Measurements from ENCODE around the gene BATF3.

BATF3 gene

GRCh38 chr1:212687811-212688210, 11.8 kb downstream of the BATF3 start:
- no peaks in the 10 kb centered on the region for H3K27me3 ChIP-seq
- H3K9me3 ChIP-seq = no peaks in the 10 kb centered on the region
- H3K4me3 ChIP-seq = no peak overlapping the region
- no peak overlapping the region for H3K27ac ChIP-seq
- H3K9ac ChIP-seq = no peak overlapping the region
- H4K20me1 ChIP-seq = no peaks in the 10 kb centered on the region
- no peak for TF ChIP-seq Cebpa-rat (IDR thresholded peaks at IDR 0.05)
- H3K4me1 ChIP-seq = peaks cover 15% of the 10 kb centered on the region
- no peak overlapping the region for H3K4me2 ChIP-seq
- peaks cover 12% of the 10 kb centered on the region for H3K36me3 ChIP-seq

GRCh38 chr1:212686591-212686990, 13.0 kb downstream of the BATF3 start:
- Histone ChIP-seq H3K27ac (no peak overlapping the region), H3K27me3 (no peaks in the 10 kb centered on the region), H3K4me3 (no peak overlapping the region), H3K9ac (no peak overlapping the region), H3K4me1 (peaks cover 10% of the 10 kb centered on the region), H3K4me2 (no peak overlapping the region), H3K9me3 (no peaks in the 10 kb centered on the region), H3K36me3 (peaks cover 11% of the 10 kb centered on the region), H4K20me1 (no peaks in the 10 kb centered on the region)
- TF ChIP-seq Cebpa-rat (IDR thresholded peaks at IDR 0.05) = no peak

GRCh38 chr1:212686069-212686468, 13.6 kb downstream of the BATF3 start:
- no peak overlapping the region for H3K4me3 ChIP-seq
- no peak for TF ChIP-seq Cebpa-rat (IDR thresholded peaks at IDR 0.05)
- H3K9ac ChIP-seq = no peak overlapping the region
- no peaks in the 10 kb centered on the region for H3K27me3 ChIP-seq
- no peak overlapping the region for H3K4me2 ChIP-seq
- H3K27ac ChIP-seq = no peak overlapping the region
- no peaks in the 10 kb centered on the region for H3K9me3 ChIP-seq
- H3K36me3 ChIP-seq = peaks cover 11% of the 10 kb centered on the region
- peaks cover 10% of the 10 kb centered on the region for H3K4me1 ChIP-seq
- H4K20me1 ChIP-seq = no peaks in the 10 kb centered on the region

- Histone ChIP-seq H3K27me3 (no peaks in the 10 kb centered on the region), H3K4me1 (peaks cover 10% of the 10 kb centered on the region), H3K9me3 (no peaks in the 10 kb centered on the region), H3K9ac (no peak overlapping the region), H3K27ac (no peak overlapping the region), H3K36me3 (peaks cover 11% of the 10 kb centered on the region), H4K20me1 (no peaks in the 10 kb centered on the region), H3K4me2 (no peak overlapping the region), H3K4me3 (no peak overlapping the region)
- no peak for TF ChIP-seq Cebpa-rat (IDR thresholded peaks at IDR 0.05)
Observed at GRCh38 chr1:212685429-212685828, 14.2 kb downstream of the BATF3 start.

GRCh38 chr1:212684521-212685090, 15.0 kb downstream of the BATF3 start:
- Histone ChIP-seq H3K9me3 (no peaks in the 10 kb centered on the region), H3K4me3 (no peak overlapping the region), H3K4me2 (no peak overlapping the region), H3K36me3 (peaks cover 11% of the 10 kb centered on the region), H3K27ac (no peak overlapping the region), H3K9ac (no peak overlapping the region), H4K20me1 (no peaks in the 10 kb centered on the region), H3K4me1 (peaks cover 10% of the 10 kb centered on the region), H3K27me3 (no peaks in the 10 kb centered on the region)
- TF ChIP-seq Cebpa-rat (IDR thresholded peaks at IDR 0.05) = no peak

- no peak overlapping the region for H3K9ac ChIP-seq
- no peaks in the 10 kb centered on the region for H3K9me3 ChIP-seq
- no peak overlapping the region for H3K4me3 ChIP-seq
- H3K4me1 ChIP-seq = peaks cover 10% of the 10 kb centered on the region
- no peaks in the 10 kb centered on the region for H3K27me3 ChIP-seq
- no peak overlapping the region for H3K27ac ChIP-seq
- no peak overlapping the region for H3K4me2 ChIP-seq
- peaks cover 11% of the 10 kb centered on the region for H3K36me3 ChIP-seq
- TF ChIP-seq Cebpa-rat (IDR thresholded peaks at IDR 0.05) = no peak
- H4K20me1 ChIP-seq = no peaks in the 10 kb centered on the region
Observed at GRCh38 chr1:212684076-212684475, 15.6 kb downstream of the BATF3 start.

- peaks cover 11% of the 10 kb centered on the region for H3K36me3 ChIP-seq
- no peak overlapping the region for H3K4me3 ChIP-seq
- H3K9ac ChIP-seq = no peak overlapping the region
- H4K20me1 ChIP-seq = no peaks in the 10 kb centered on the region
- H3K9me3 ChIP-seq = no peaks in the 10 kb centered on the region
- H3K4me1 ChIP-seq = peaks cover 10% of the 10 kb centered on the region
- no peak for TF ChIP-seq Cebpa-rat (IDR thresholded peaks at IDR 0.05)
- H3K27me3 ChIP-seq = no peaks in the 10 kb centered on the region
- H3K4me2 ChIP-seq = peak overlapping the region; percentile 26; the same call in 1 of the 2 replicates
- no peak overlapping the region for H3K27ac ChIP-seq
Observed at GRCh38 chr1:212683357-212683722, 16.3 kb downstream of the BATF3 start.

GRCh38 chr1:212680680-212681389, 18.8 kb downstream of the BATF3 start:
- H3K4me3 ChIP-seq = no peak overlapping the region
- peaks cover 10% of the 10 kb centered on the region for H3K4me1 ChIP-seq
- H3K4me2 ChIP-seq = no peak overlapping the region
- no peak overlapping the region for H3K9ac ChIP-seq
- no peaks in the 10 kb centered on the region for H3K9me3 ChIP-seq
- no peaks in the 10 kb centered on the region for H3K27me3 ChIP-seq
- TF ChIP-seq Cebpa-rat (IDR thresholded peaks at IDR 0.05) = no peak
- H4K20me1 ChIP-seq = no peaks in the 10 kb centered on the region
- peaks cover 2% of the 10 kb centered on the region; the same call in 1 of the 2 replicates for H3K36me3 ChIP-seq
- no peak overlapping the region for H3K27ac ChIP-seq

- H3K4me2 ChIP-seq = no peak overlapping the region
- no peaks in the 10 kb centered on the region for H4K20me1 ChIP-seq
Observed at GRCh38 chr1:212678456-212679410, 20.9 kb downstream of the BATF3 start.

GRCh38 chr1:212677573-212677972, 22.1 kb downstream of the BATF3 start:
- Histone ChIP-seq H3K9ac (no peak overlapping the region), H3K36me3 (no peaks in the 10 kb centered on the region), H3K27ac (no peak overlapping the region), H3K4me1 (no peaks in the 10 kb centered on the region; the same call in 1 of the 2 replicates), H3K27me3 (no peaks in the 10 kb centered on the region), H3K4me2 (no peak overlapping the region), H3K4me3 (no peak overlapping the region), H4K20me1 (no peaks in the 10 kb centered on the region), H3K9me3 (no peaks in the 10 kb centered on the region)
- TF ChIP-seq Cebpa-rat (IDR thresholded peaks at IDR 0.05) = no peak

More at GRCh38 chr1:212678456-212679410, 20.9 kb downstream of the BATF3 start:
- Histone ChIP-seq H3K27ac (no peak overlapping the region), H3K36me3 (no peaks in the 10 kb centered on the region), H3K9ac (no peak overlapping the region), H3K9me3 (no peaks in the 10 kb centered on the region), H3K4me1 (peaks cover 10% of the 10 kb centered on the region), H3K27me3 (no peaks in the 10 kb centered on the region), H3K4me3 (no peak overlapping the region)
- TF ChIP-seq Cebpa-rat (IDR thresholded peaks at IDR 0.05) = no peak

Measured in BLaER1 (cell line).